Iris pigment epithelial cell (primary cell): Measurements from ENCODE around the gene HIPK2.
"Not testable (repeated sequence)": the region's sequence is repeated elsewhere in the genome, so short reads cannot be mapped to it uniquely, and the experiment has no call there.

Experiments used
- DNase-seq: peaks from one replicate; pipeline ENCODE4 v3.0.0-alpha.2; 2011; ENCODE audit warnings: low read depth

Gene HIPK2

DNA sequence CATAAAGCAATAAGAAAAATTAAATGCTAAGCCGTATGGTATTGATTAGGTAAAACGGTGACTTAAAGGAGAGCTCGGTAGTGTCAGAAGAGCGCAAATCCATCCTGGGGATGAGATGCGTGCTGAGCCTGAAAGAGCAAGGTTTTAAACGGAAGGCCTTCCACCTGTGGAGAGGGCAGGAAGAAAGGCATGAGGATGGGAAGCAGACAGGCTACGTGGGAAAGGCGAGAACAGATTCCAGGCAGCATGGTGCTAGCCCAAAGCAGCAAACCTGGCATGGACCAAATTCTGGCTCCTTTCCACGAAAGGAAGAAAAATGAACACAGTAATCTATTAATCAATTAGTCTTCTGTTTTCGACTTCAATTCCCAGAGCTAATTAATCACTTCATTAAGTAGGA is 103.5 kb downstream of the HIPK2 start:
- DNase-seq: no peak

DNA sequence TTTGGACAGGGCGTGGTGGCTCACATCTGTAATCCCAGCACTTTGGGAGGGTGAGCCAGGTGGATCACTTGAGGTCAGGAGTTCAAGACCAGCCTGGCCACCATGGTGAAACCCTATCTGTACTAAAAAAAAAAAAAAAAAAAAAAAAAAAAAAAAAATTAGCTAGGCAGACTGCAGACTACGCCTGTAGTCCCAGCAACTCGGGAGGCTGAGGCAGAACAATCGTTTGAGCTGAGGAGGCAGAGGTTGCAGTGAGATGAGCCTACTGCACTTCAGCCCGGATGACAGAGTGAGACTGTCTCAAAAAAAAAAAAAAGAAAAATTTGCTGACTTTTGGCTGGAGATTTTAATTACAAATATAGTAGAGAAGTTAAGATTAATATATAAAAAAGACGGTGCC is 104.0 kb downstream of the HIPK2 start:
- DNase-seq: no peak

DNA sequence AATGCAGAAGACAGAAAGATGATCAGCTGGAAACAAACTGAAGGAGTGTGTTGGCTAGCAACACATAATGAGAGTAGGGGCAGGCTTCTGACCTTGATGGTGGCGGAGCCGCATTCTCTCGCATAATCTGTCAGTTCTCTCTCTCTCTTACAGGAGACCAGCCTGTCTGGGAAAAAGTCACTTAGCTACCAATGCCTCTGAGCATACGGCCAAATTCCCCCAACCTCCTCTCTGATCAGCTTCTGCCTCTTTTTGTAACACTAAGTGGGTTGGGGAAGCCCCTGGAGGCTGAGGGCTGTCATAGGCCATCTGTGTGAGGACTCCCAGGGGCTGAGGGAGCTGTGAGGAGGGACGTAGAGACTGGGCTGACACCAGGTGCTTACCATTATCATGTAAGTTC is 104.6 kb downstream of the HIPK2 start:
- no peak for DNase-seq

DNA sequence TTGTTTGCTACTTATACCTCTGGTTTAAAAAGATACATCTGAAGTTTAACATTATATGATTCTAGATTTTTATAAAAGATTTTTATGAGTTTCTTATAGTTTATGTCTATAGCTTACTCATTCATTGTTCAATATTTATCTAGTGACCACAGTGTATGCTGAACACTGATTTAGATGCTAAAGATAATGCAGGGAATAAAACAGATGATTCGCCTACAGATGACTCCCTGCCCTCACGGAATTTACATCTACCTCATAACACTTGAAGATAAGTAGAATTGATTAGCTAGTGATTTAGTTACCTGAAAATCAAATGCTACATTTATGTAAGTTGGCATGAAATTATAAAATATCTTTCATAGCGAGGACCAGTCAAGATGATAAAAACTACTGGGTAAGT is 105.8 kb downstream of the HIPK2 start:
- DNase-seq: no peak

DNA sequence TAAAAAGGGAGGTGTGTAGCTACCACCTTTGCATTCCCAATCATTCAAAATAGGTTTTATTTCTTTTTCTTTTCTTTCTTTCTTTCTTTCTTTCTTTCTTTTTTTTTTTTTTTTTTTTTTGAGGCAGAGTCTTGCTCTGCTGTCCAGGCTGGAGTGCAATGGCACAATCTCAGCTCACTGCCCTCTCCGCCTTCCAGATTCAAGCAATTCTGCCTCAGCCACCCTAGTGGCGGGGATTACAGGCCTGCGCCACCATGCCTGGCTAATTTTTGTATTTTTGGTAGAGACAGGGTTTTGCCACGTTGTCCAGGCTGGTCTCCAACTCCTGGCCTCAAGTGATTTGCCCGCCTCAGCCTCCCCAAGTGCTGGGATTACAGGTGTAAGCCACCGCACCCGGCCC is 107.1 kb downstream of the HIPK2 start:
- not testable (repeated sequence) for DNase-seq

DNA sequence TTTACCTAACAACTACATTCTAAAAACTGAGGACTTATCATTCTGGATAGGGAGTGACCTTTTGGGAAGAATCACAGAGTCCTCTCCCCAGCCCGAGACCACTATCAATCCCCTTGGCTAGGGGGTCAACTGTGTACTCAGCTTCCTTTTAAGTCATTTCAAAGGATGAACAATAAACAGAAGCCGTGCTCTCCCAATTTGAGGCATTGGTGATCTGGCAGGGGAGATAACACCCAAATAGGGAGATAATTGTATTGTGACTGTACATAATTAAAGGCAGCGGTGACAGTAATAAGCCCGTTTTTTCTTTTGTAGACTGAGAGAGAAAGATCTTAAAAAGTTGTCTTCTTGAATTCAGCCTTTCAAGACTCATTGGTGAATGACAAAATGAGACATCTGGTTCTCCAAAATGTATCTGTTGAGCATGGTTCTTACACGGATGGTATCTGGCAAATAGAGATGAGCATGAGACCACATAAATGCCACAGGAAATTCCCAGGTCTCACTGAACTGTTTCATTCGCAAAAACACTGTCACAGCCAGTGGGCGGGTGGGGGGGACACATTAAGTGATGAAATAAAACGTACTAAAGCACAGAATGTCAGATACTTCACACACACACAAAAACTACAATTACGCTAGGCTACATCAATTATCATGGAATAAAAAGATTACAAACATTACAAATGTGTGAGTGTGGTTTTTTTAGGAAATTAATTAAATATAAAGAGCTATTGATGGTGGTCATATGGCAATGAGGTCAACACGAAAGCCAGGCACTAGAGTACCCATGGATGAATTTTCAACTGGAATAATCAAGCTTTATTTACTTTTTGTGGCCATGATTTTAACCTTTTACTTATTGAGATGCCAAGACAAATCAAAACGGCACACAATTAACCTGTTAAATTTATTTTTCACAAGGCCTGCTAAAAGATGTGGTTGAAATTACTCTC is 108.4 kb downstream of the HIPK2 start:
- DNase-seq: no peak

DNA sequence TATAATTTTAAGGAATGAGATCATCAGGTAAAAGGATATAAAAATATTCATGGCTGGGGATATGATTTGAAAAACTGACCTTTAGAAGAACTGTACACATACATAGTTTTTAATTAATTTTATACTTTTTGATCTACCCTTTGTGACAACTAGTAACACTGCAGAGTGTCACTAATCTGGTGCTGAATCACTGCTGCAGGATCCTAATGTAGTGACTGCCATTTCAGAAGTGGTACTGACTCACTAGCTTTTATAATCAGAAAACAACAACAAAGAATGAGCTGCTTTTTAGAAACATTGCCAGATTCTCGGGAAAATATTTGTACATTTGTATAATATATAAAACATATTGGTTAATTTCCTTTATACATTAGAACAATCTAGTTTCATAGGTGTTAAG is 110.4 kb downstream of the HIPK2 start:
- DNase-seq: no peak

DNA sequence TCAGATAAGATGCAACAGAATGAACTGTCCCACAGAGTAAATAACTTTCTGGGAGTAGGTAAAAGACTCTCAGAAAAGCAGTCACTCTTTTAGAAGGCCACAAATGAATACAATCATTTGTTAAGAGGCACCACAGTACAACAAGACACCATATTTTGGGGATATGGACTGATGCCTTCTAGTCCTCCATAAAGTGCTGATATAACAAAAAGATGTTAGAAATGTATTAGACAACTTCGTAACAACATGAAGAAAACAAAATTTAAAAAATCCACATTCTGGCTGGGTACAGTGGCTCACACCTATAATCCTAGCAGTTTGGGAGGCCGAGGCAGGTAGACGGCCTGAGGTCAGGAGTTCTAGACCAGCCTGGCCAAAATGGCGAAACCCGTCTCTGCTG is 111.3 kb downstream of the HIPK2 start:
- no peak for DNase-seq

DNA sequence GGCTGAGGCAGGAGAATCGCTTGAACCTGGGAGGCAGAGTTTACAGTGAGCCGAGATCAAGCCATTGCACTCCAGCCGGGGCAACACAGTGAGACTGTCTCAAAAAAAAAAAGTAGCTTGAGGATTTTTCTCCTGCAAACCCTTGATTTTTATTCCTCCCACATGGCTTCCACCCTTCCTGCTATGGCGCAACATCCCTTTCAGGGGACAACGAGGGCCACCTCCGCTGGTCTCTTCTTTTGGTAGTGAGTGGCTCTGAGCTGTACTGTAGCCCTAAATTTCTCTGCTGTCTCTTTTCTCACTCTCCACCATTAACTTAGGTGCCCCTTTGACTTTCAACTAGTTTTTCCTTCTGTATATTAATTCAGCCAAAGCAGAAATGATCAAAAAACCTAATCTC is 113.4 kb downstream of the HIPK2 start:
- no peak for DNase-seq

DNA sequence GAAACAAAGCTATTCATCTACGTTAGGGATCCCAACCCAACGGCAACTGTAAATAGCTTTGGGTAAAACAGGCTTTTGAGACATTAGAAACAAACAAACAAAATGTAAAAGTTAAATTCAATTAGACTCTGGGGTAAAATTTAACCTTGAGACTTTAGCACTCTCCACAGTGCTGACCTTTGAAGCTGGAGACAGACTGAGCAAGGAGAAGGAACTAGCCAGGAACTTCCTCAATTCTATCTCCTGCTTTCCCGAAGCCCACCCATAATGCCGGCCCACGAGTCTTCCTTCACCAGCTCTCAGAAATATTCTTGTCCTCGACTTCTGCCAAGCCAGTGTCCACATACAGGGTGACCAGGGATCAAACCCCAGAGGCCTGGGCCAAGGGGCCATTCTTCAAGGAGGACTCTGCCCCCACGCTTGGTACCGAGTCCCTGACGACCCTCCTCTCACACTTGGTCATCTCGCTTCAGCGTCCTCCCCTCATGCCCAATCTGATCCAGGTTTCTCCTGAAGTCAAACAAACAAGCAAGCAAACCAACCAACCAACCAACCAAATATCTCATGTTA is 114.1 kb downstream of the HIPK2 start:
- DNase-seq: no peak

DNA sequence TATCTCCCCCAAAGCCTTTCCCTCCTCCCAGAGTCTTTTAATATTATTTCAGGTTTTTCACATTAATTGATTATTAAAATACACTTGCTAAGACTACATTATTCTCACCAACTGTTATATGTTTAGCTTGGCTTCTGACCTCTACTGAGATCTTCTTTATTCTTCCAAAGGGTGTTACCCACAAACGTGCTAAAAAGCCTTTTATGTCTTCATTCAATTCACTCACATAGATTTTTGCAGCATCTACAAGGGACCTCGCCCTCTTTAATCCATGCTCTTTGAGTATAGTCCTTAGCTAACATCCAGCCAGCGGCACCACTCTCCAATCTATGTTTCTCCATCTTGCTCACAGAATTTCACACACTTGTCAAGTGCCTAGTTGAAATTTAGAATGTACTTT is 115.9 kb downstream of the HIPK2 start:
- no peak for DNase-seq

DNA sequence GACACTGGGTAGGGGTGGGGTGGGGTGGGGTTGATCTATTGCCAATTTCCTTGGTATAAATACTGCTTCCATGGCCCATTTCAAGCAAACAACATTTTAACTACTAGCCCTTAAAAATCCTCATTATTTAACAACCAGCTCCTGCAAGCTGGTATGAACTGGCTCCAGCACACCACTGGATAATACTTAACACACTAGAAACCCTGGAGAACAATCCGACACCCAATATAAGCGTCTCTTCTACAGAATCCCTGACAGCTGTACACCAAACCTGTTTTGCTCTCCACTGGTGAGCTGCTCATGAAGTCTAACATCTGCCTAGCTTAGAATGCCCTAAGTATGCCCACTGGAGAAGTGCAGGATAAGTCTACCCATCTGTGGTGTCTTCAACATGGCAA is 116.8 kb downstream of the HIPK2 start:
- DNase-seq: no peak

DNA sequence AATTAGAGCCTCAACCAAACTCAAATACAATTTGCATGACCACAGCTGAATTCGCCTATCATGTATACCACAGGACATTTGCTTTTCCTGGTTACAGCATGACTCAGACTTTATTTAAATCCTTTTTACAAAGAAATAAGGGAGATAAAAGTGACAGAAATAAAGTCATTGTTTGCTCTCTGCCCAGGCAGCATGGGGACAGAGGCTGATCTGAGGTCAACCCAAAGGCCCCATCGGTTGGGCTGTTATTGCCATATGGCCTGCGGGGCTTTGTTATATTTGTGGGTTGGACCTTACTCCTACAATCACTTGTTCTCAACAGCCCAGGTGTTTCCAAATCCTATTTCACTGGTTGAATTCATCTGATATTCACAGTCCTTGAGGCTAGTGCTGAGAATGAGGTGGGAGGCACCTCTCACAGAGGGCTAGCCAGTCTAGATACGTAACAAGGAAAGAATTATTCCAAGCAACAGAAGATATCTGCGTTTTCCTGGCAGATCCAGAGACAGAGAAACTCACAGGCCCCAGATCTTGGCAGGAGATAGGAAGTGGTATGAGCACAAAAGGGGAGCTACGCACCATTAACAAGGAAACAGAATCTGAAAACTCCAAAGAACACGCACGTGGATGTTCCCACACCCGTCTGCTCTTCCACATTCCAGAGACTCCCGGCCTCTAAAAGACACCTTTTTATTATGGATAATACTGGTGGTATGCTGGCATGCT is 117.3 kb downstream of the HIPK2 start:
- no peak for DNase-seq

DNA sequence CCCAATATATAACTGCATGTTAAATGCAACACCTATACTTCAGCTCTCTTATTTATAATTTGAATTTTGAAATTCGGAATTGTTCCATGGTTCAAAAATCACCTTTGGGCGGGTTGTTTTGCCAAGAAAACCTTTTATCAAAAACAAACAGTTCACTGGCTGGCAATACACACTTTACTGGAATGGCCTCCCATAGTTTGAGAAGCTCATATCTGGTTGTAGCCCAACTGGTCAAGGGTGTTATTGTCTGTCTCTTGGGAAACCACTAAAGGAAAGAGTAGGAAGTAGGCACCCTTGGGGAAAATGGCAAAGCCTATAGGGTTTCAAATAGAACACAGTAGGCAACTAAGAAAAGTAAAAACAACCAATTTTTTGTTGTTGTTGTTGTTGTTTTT is 117.9 kb downstream of the HIPK2 start:
- no peak for DNase-seq

DNA sequence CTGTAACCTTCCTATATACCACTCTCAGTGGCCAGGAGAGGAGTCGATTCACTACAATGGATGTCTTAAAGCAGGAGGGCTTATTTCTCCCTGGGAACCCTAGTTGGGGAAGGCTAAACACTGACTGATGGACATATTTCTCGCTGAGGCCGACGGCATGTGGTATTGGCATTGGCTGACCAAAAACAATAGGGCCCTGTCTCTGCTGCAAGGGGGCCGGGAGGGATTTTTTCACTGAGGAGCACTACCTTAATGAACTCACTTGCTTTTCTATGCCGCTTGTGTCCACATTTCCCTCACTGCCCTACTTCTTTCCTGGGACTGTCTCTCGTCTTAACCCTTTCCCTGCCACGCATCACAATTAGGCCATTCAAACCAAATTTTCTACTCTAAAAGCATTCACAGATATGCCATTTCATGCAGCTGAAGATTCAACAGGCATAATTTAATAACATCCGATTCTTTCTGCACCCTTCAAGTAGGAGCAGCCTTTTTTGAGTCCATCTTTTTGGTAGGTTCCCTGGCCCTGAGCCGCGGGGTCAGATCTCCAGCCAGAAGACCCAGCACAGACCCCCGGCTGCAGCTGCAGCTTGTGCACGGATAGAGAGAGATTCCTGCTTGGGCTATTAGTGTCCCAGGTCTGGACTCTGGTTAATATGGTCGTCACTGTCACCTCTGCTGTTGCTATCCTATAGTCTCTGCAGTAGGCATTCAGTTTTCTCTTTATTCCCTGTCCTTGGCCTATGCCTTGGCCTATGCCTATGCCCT is 118.7 kb downstream of the HIPK2 start:
- no peak for DNase-seq

DNA sequence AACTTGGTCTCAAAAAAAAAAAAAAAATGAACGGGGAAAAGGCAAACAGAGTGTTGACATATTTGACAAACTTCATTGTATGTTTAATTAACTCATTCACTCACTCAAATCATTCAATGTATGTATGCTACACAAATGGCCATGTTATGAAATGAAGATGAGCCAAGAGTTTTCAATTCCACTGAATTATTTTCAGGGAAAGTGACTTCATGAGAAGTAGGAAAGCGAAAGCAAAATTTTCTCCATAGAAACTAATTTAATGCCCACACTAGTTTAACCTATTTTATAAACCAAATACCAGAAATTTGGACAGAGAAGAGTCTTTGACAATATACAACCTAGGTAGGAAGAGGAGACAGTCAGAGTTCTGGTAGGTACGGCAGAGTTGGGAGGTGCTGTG is 119.5 kb downstream of the HIPK2 start:
- DNase-seq: no peak

DNA sequence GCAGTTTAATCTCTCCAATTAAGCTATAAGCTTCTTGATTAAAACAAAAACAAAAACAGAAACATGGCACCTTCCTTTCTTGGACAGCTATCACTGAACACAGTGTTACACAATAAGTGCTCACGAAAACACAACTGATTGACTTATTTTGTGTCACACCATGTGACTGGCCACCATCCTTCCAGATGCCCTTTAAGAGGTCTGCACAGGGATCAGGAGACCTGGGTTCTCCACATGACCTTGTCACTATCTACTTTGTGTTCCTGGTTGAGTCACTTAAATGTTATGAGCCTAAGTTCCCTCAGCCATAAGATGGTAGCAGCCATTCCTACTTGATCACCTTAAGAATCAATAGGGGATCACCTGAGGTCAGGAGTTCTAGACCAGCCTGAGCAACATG is 120.1 kb downstream of the HIPK2 start:
- no peak for DNase-seq

DNA sequence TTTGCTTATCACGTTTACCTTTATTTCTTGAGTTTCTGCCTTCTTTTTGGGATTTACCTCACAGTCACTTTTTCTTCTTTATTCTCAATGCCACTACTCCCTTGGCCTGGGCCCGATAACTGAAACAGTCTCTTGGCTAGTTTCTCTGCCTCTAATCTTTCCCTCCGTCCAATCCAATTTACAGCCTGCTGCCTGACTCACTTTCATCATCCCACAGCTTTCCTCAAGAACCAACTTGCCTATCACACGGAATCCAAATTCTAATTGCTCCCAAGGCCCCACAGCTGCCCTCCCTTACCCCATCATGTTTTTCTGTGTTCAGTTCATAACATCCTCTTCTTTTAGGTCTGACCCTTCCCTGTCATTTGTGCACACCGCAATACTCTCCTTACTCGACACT is 121.4 kb downstream of the HIPK2 start:
- DNase-seq: no peak

DNA sequence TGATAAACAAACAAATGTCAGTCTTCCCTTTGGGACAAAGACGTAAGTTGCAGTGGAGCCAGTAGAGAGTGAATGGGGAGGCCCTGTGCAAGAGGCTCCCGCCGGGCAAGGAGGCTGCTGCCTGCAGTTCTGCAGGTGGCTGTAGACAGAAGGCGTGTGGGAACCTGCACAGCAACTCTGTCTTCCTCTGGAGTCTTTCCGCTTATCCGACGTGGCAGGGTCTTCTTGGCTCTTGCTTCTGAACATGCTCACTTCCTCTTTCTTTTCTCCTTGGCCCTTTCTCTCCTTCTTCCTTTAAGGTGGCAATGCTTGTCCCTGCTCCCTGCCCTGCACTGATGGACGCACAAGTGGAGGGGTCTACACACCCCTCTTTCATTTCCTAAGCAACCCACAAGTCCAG is 122.5 kb downstream of the HIPK2 start:
- DNase-seq: no peak

DNA sequence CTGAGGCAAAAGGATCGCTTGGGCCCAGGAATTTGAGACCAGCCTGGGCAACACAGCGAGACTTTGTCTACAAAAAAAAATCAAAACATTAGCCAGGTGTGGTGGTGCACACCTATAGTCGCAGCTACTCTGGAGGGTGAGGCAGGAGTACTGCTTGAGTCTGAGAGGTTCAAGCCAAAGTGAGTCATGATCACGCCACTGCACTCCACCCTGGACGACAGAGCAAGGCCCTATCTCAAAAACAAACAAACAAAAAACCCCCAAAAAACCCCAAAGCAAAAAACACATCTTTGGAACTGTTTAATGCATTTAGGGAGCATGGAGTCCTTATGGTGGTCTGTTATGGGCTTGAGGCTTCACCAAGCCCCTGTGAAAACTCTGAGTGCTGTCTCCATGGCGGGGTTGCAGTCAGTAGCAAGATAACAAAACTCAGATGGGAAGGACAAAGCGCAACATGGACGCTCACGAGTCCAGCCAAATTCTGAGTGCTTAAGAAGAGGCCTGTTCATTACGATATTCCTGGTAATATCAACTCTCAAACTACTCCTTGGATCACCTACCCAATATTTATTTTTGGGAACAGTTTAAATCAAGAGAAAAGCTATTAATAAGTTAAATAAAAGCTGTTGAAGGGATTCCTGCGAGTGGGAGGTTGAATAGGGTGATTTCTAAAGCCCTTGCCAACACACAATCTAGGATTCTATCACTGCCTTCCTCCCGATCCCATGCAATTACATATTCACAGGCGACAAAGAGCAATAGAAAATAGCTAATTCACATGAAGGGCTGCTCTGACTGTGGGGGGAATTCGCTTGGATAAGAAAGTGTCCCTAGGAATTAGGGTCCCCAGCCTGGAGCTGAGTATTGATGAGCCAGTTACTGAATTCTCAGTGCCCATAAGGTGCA is 123.3 kb downstream of the HIPK2 start:
- DNase-seq: peak; percentile 46

DNA sequence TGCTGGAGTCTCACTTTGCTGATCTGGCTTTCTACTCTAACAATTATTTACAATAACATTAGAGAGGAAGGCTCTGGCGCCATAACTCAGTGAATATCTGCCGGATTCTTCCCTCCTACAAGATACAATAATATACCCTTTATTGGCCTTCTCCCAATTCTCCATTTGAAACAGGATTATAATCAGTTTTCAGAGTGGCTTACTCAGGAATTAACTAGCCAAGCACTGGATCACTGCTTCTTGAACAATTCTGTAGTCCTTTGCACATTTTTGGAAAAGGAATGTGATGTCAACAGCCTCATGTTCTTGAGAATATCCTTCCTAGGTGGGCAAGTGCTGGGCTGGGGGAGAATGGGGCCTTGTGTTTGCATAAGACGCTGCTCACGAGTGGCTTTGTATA is 125.9 kb downstream of the HIPK2 start:
- DNase-seq: no peak
